B cell (primary cell): Measurements from ENCODE around the gene OR11G2.
"Not testable (repeated sequence)": the region's sequence is repeated elsewhere in the genome, so short reads cannot be mapped to it uniquely, and the experiment has no call there.

ENCODE experiments used
- EZH2 ChIP-seq: IDR thresholded peaks from 2 replicates; pipeline ENCODE4 v1.6.1; 2012; ENCODE audit warnings: borderline replicate concordance, low read depth, mild to moderate bottlenecking, moderate library complexity, low read length; ENCODE audit not compliant: insufficient read depth, poor library complexity, severe bottlenecking
- TF ChIP-seq, protein P1 (sequence below): fragments of 200-600 bp; IDR thresholded peaks from one replicate; pipeline ENCODE4 v1.8.0; 2022; ENCODE audit warnings: antibody characterized with exemption, mild to moderate bottlenecking

DNA sequence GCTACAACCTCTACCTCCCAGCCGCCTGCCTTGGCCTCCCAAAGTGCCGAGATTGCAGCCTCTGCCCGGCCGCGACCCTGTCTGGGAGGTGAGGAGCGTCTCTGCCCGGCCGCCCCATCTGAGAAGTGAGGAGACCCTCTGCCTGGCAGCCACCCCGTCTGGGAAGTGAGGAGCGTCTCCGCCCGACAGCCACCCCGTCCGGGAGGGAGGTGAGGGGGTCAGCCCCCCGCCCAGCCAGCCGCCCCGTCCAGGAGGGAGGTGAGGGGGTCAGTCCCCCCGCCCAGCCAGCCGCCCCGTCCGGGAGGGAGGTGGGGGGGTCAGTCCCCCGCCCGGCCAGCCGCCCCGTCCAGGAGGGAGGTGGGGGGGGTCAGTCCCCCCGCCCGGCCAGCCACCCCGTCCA, 21.7 kb downstream of the OR11G2 start:
- TF ChIP-seq, protein P1, sequence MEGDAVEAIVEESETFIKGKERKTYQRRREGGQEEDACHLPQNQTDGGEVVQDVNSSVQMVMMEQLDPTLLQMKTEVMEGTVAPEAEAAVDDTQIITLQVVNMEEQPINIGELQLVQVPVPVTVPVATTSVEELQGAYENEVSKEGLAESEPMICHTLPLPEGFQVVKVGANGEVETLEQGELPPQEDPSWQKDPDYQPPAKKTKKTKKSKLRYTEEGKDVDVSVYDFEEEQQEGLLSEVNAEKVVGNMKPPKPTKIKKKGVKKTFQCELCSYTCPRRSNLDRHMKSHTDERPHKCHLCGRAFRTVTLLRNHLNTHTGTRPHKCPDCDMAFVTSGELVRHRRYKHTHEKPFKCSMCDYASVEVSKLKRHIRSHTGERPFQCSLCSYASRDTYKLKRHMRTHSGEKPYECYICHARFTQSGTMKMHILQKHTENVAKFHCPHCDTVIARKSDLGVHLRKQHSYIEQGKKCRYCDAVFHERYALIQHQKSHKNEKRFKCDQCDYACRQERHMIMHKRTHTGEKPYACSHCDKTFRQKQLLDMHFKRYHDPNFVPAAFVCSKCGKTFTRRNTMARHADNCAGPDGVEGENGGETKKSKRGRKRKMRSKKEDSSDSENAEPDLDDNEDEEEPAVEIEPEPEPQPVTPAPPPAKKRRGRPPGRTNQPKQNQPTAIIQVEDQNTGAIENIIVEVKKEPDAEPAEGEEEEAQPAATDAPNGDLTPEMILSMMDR: not testable (repeated sequence)
- TF ChIP-seq EZH2: not testable (repeated sequence)
